GM19397 (cell line): ENCODE results near the gene PIK3AP1.
"Not testable (repeated sequence)": the region's sequence is repeated elsewhere in the genome, so short reads cannot be mapped to it uniquely, and the experiment has no call there.

Experiments
- ATAC-seq: cut with Tn5 transposase; IDR thresholded peaks from one replicate; pipeline ENCODE4 v1.9.1; 2021; ENCODE audit warnings: mild to moderate bottlenecking, moderate library complexity; ENCODE audit not compliant: unreplicated experiment

PIK3AP1 gene

GRCh38 chr10:96586419-96587263 lies 133.7 kb downstream of the PIK3AP1 start, which contains the start of gene TM9SF3:
Gene TM9SF3 (minus strand): TSS chr10:96587012. CDS start chr10:96586835, 177 bp downstream.
- peak; percentile 83 for ATAC-seq

GRCh38 chr10:96585736-96586418 lies 134.4 kb downstream of the PIK3AP1 start:
- ATAC-seq = no peak

- no peak for ATAC-seq
Measured at GRCh38 chr10:96584474-96584873, 135.8 kb downstream of the PIK3AP1 start.

GRCh38 chr10:96584035-96584434 lies 136.3 kb downstream of the PIK3AP1 start:
- ATAC-seq = no peak

- ATAC-seq = no peak
Measured at GRCh38 chr10:96579133-96579532, 141.2 kb downstream of the PIK3AP1 start.

GRCh38 chr10:96578633-96579032 lies 141.7 kb downstream of the PIK3AP1 start:
- no peak for ATAC-seq

- no peak for ATAC-seq
Measured at GRCh38 chr10:96578022-96578421, 142.3 kb downstream of the PIK3AP1 start.

GRCh38 chr10:96577069-96577468 lies 143.2 kb downstream of the PIK3AP1 start:
- ATAC-seq = no peak

GRCh38 chr10:96576277-96576980 lies 143.9 kb downstream of the PIK3AP1 start:
- ATAC-seq = no peak

GRCh38 chr10:96574564-96574963 lies 145.8 kb downstream of the PIK3AP1 start:
- not testable (repeated sequence) for ATAC-seq

GRCh38 chr10:96573036-96573435 lies 147.3 kb downstream of the PIK3AP1 start:
- no peak for ATAC-seq

GRCh38 chr10:96570983-96571964 lies 149.0 kb downstream of the PIK3AP1 start:
- no peak for ATAC-seq

- no peak for ATAC-seq
Measured at GRCh38 chr10:96570511-96570910, 149.8 kb downstream of the PIK3AP1 start.

GRCh38 chr10:96568402-96568801 lies 151.9 kb downstream of the PIK3AP1 start:
- ATAC-seq = no peak

GRCh38 chr10:96565774-96566173 lies 154.5 kb downstream of the PIK3AP1 start:
- no peak for ATAC-seq

- ATAC-seq = no peak
Measured at GRCh38 chr10:96560966-96561887, 159.1 kb downstream of the PIK3AP1 start.

- ATAC-seq = no peak
Measured at GRCh38 chr10:96560489-96560888, 159.8 kb downstream of the PIK3AP1 start.

GRCh38 chr10:96556003-96556402 lies 164.3 kb downstream of the PIK3AP1 start:
- no peak for ATAC-seq

- no peak for ATAC-seq
Measured at GRCh38 chr10:96555330-96555729, 165.0 kb downstream of the PIK3AP1 start.
